Glutamatergic neuron (in vitro differentiated cells): ENCODE measurements around the gene CAMKMT. TPM values are rescaled to one million over a fixed set of nuclear protein-coding genes. Genes with fewer than 3 reads are reported as not detected.
A peak's percentile ranks its signal among the peaks of the same experiment; 100 is the strongest.

ENCODE experiments used
- DNase-seq: peaks from one replicate; pipeline ENCODE4 v3.0.0; 2022
- H3K27ac Mint-ChIP-seq: one replicate; pipeline ENCODE4 v1.8.0; 2020; ENCODE audit warnings: mild to moderate bottlenecking, mixed read lengths, inconsistent platforms; ENCODE audit not compliant: unreplicated experiment
- H3K27me3 Mint-ChIP-seq: one replicate; pipeline ENCODE4 v1.8.0; 2020; ENCODE audit warnings: mild to moderate bottlenecking, moderate library complexity, mixed read lengths, inconsistent platforms; ENCODE audit not compliant: unreplicated experiment
- H3K36me3 Mint-ChIP-seq: one replicate; pipeline ENCODE4 v1.8.0; 2020; ENCODE audit warnings: mild to moderate bottlenecking, mixed read lengths, inconsistent platforms; ENCODE audit not compliant: unreplicated experiment
- H3K4me1 Mint-ChIP-seq: one replicate; pipeline ENCODE4 v1.8.0; 2020; ENCODE audit warnings: mild to moderate bottlenecking, low read depth, mixed read lengths, inconsistent platforms; ENCODE audit not compliant: unreplicated experiment
- H3K4me3 Mint-ChIP-seq: one replicate; pipeline ENCODE4 v1.8.0; 2020; ENCODE audit warnings: mild to moderate bottlenecking, mixed read lengths, inconsistent platforms; ENCODE audit not compliant: unreplicated experiment
- H3K9me3 Mint-ChIP-seq: one replicate; pipeline ENCODE4 v1.8.0; 2020; ENCODE audit warnings: mild to moderate bottlenecking, moderate library complexity, mixed read lengths, inconsistent platforms; ENCODE audit not compliant: unreplicated experiment
- CTCF ChIP-seq: fragments of 200-600 bp; sonication (generic); IDR thresholded peaks from one replicate; pipeline ENCODE4 v1.5.0; 2021; ENCODE audit not compliant: partially characterized antibody, unreplicated experiment
- long read RNA-seq: library from polyadenylated mRNA; unstranded; transcript quantifications from one replicate; pipeline ENCODE4 v2.0.0, GENCODE V29; 2020; ENCODE audit not compliant: unreplicated experiment
- total RNA-seq: library from RNA; stranded (reverse); fragmentation: NEBNext Ultra II Directional; extraction: Animal tissue kit (Norgen Biotek cat#: 25700); gene quantifications from one replicate; pipeline ENCODE4 v1.2.1, GENCODE V29; 2021; ENCODE audit not compliant: unreplicated experiment

Gene CAMKMT
- total RNA-seq: 9.6 TPM
- long read RNA-seq: 0 reads

GRCh38 chr2:44361330-44362206, at the start of gene CAMKMT, which contains the start of gene PREPL:
Gene CAMKMT, plus strand, starts transcription at chr2:44361947.
Gene PREPL, minus strand, starts transcription at chr2:44361494. Its CDS starts 15,152 bp downstream, at chr2:44346342.
- Mint-ChIP-seq H3K36me3 (no peaks in the 10 kb centered on the region), H3K27me3 (peaks cover 4% of the 10 kb centered on the region), H3K4me1 (peaks cover 6% of the 10 kb centered on the region), H3K27ac (peak within 1 kb of the TSS; percentile 100), H3K9me3 (peaks cover 6% of the 10 kb centered on the region), H3K4me3 (peak within 1 kb of the TSS; percentile 100)
- TF ChIP-seq CTCF: no peak
- DNase-seq: peak; percentile 97

- no peaks in the 10 kb centered on the region for H3K27me3 Mint-ChIP-seq
- no peak for TF ChIP-seq CTCF
- no peak overlapping the region for H3K27ac Mint-ChIP-seq
- no peak for DNase-seq
- H3K9me3 Mint-ChIP-seq: peaks cover 6% of the 10 kb centered on the region
- no peaks in the 10 kb centered on the region for H3K4me1 Mint-ChIP-seq
- H3K4me3 Mint-ChIP-seq: no peak overlapping the region
- H3K36me3 Mint-ChIP-seq: peaks cover 24% of the 10 kb centered on the region
Observed at GRCh38 chr2:44314362-44314761, 47.4 kb upstream of the CAMKMT start.

- Mint-ChIP-seq H3K4me1 (no peaks in the 10 kb centered on the region), H3K4me3 (no peak overlapping the region)
Observed at GRCh38 chr2:44315945-44316344, 45.8 kb upstream of the CAMKMT start.

GRCh38 chr2:44320832-44321231, 40.9 kb upstream of the CAMKMT start:
- H3K36me3 Mint-ChIP-seq: no peaks in the 10 kb centered on the region
- no peak overlapping the region for H3K4me3 Mint-ChIP-seq
- H3K27me3 Mint-ChIP-seq: no peaks in the 10 kb centered on the region
- H3K9me3 Mint-ChIP-seq: no peaks in the 10 kb centered on the region
- TF ChIP-seq CTCF: no peak
- DNase-seq: no peak
- H3K4me1 Mint-ChIP-seq: no peaks in the 10 kb centered on the region
- H3K27ac Mint-ChIP-seq: no peak overlapping the region

More at GRCh38 chr2:44315945-44316344, 45.8 kb upstream of the CAMKMT start:
- DNase-seq: no peak
- TF ChIP-seq CTCF: no peak
- H3K27me3 Mint-ChIP-seq: no peaks in the 10 kb centered on the region
- no peak overlapping the region for H3K27ac Mint-ChIP-seq
- peaks cover 15% of the 10 kb centered on the region for H3K36me3 Mint-ChIP-seq
- peaks cover 6% of the 10 kb centered on the region for H3K9me3 Mint-ChIP-seq

GRCh38 chr2:44321360-44321759, 40.4 kb upstream of the CAMKMT start:
- Mint-ChIP-seq H3K9me3 (no peaks in the 10 kb centered on the region), H3K4me1 (no peaks in the 10 kb centered on the region), H3K27ac (no peak overlapping the region), H3K36me3 (no peaks in the 10 kb centered on the region), H3K4me3 (no peak overlapping the region), H3K27me3 (no peaks in the 10 kb centered on the region)
- no peak for TF ChIP-seq CTCF
- no peak for DNase-seq
